Neutrophil (primary cell): ENCODE measurements around the gene SPAG7.

Experiments
- H3K27ac ChIP-seq: fragments of 200-600 bp; sonication (generic); 2 replicates; pipeline ENCODE4 v1.5.1; 2016; ENCODE audit warnings: mild to moderate bottlenecking, moderate library complexity
- H3K27me3 ChIP-seq: fragments of 200-600 bp; sonication (generic); 2 replicates; pipeline ENCODE4 v1.6.0; 2016; ENCODE audit warnings: mild to moderate bottlenecking
- H3K36me3 ChIP-seq: fragments of 200-600 bp; sonication (generic); 2 replicates; pipeline ENCODE4 v1.5.1; 2017
- H3K4me1 ChIP-seq, 2 experiments: fragments of 200-600 bp in 1 of 2; sonication (generic) in 1 of 2; 1 replicate in 1 of 2; 2 replicates in 1 of 2; pipeline versions ENCODE4 v1.5.1 to v1.6.1; 2013 to 2016; ENCODE audit warnings: low read depth in 1 of 2, low read length in 1 of 2, mild to moderate bottlenecking in 1 of 2, moderate library complexity in 1 of 2; ENCODE audit not compliant: control insufficient read depth in 1 of 2, insufficient read depth in 1 of 2
- H3K4me3 ChIP-seq, 2 experiments: fragments of 200-600 bp in 1 of 2; sonication (generic) in 1 of 2; 1 replicate in 1 of 2; 2 replicates in 1 of 2; pipeline ENCODE4 v1.5.1; 2013 to 2016; ENCODE audit warnings: low read depth in 1 of 2, low read length in 1 of 2, mild to moderate bottlenecking in 1 of 2, moderate library complexity in 1 of 2
- H3K9me3 ChIP-seq: fragments of 200-600 bp; sonication (generic); 2 replicates; pipeline ENCODE4 v1.5.1; 2016
- CTCF ChIP-seq: fragments of 200-600 bp; sonication (generic); IDR thresholded peaks from 2 replicates; pipeline ENCODE4 v1.5.1; 2016; ENCODE audit warnings: antibody characterized with exemption

Gene SPAG7

GRCh38 chr17:4944554-4945175, 23.0 kb downstream of the SPAG7 start:
- Histone ChIP-seq H3K4me3 (peak overlapping the region; percentile 99), H3K9me3 (no peaks in the 10 kb centered on the region), H3K27me3 (no peaks in the 10 kb centered on the region), H3K27ac (peak overlapping the region; percentile 96), H3K4me1 (peaks cover 74 to 91% of the 10 kb centered on the region in 2 experiments), H3K36me3 (peaks cover 39% of the 10 kb centered on the region)
- no peak for TF ChIP-seq CTCF

- Histone ChIP-seq H3K36me3 (peaks cover 39% of the 10 kb centered on the region), H3K27ac (peak overlapping the region; percentile 96), H3K4me3 (peak overlapping the region; percentile 99), H3K9me3 (no peaks in the 10 kb centered on the region), H3K4me1 (peaks cover 78 to 91% of the 10 kb centered on the region in 2 experiments), H3K27me3 (no peaks in the 10 kb centered on the region)
- TF ChIP-seq CTCF, result no peak
These were observed 23.5 kb downstream of the SPAG7 start for GRCh38 chr17:4944163-4944553.

DNA sequence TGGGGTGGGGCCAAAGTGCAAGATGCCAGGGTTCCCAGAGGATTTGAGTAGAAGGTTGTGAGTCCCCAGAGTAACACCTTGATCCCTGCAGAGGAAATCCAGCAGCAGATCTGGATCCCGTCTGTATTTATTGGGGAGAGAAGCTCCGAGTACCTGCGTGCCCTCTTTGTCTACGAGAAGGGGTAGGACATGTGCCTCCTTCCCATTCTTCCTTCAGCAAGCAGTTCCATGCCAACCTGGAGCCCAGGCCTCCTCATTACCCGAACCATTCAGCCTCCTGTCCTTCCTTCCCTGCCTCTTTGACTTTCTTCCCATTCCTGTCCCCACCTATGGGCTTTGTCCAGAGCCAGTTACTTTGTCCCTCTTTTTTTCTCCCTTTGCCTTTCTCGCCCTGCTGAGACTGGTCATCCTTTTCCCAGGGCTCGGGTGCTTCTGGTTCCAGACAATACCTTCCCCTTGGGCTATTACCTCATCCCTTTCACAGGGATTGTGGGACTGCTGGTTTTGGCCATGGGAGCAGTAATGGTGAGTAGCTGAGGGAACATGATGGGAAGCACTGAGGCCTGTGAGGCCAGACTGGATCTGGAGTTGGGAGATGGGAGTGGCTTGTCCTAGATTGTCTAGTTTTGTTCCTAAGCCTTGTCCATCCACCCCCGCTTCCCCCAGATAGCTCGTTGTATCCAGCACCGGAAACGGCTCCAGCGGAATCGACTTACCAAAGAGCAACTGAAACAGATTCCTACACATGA, 24.7 kb downstream of the SPAG7 start:
- Histone ChIP-seq H3K4me1 (peaks cover 82 to 93% of the 10 kb centered on the region in 2 experiments), H3K36me3 (peaks cover 46% of the 10 kb centered on the region), H3K27ac (peak overlapping the region; percentile 96), H3K9me3 (no peaks in the 10 kb centered on the region), H3K4me3 (peak overlapping the region; percentile 99), H3K27me3 (no peaks in the 10 kb centered on the region)
- TF ChIP-seq CTCF, result no peak

GRCh38 chr17:4941319-4941610, 26.4 kb downstream of the SPAG7 start:
- Histone ChIP-seq H3K36me3 (peaks cover 54% of the 10 kb centered on the region), H3K9me3 (no peaks in the 10 kb centered on the region), H3K27ac (peak overlapping the region; percentile 96), H3K27me3 (no peaks in the 10 kb centered on the region), H3K4me3 (peak overlapping the region; percentile 83 to 99), H3K4me1 (peaks cover 73 to 80% of the 10 kb centered on the region in 2 experiments)
- TF ChIP-seq CTCF, result no peak

GRCh38 chr17:4940555-4941318, 26.9 kb downstream of the SPAG7 start:
- H3K4me3 ChIP-seq, result peak overlapping the region; percentile 83 to 99
- H3K27me3 ChIP-seq, result no peaks in the 10 kb centered on the region
- H3K36me3 ChIP-seq, result peaks cover 52% of the 10 kb centered on the region
- peak overlapping the region; percentile 96 for H3K27ac ChIP-seq
- TF ChIP-seq CTCF, result no peak
- no peaks in the 10 kb centered on the region for H3K9me3 ChIP-seq
- peaks cover 68 to 75% of the 10 kb centered on the region in 2 experiments for H3K4me1 ChIP-seq
